Endothelial cell (in vitro differentiated cells): Measurements from ENCODE around the gene UBAP2L. TPM values are rescaled to one million over a fixed set of nuclear protein-coding genes. Genes with fewer than 3 reads are reported as not detected.

ENCODE experiments used
- DNase-seq: peaks from one replicate; pipeline ENCODE4 v3.0.0; 2021; ENCODE audit warnings: low spot score
- H3K27ac Mint-ChIP-seq: one replicate; pipeline ENCODE4 v1.8.0; 2021; ENCODE audit warnings: mixed read lengths, inconsistent platforms; ENCODE audit not compliant: unreplicated experiment
- H3K27me3 Mint-ChIP-seq: one replicate; pipeline ENCODE4 v1.8.0; 2021; ENCODE audit warnings: mild to moderate bottlenecking, moderate library complexity, mixed read lengths, inconsistent platforms; ENCODE audit not compliant: unreplicated experiment
- H3K36me3 Mint-ChIP-seq: one replicate; pipeline ENCODE4 v1.8.0; 2021; ENCODE audit warnings: mild to moderate bottlenecking, low read depth, mixed read lengths, inconsistent platforms; ENCODE audit not compliant: unreplicated experiment
- H3K4me1 Mint-ChIP-seq: one replicate; pipeline ENCODE4 v1.8.0; 2021; ENCODE audit warnings: mild to moderate bottlenecking, mixed read lengths, inconsistent platforms; ENCODE audit not compliant: unreplicated experiment
- H3K4me3 Mint-ChIP-seq: one replicate; pipeline ENCODE4 v1.8.0; 2021; ENCODE audit warnings: mild to moderate bottlenecking, mixed read lengths, inconsistent platforms; ENCODE audit not compliant: unreplicated experiment
- H3K9me3 Mint-ChIP-seq: one replicate; pipeline ENCODE4 v1.8.0; 2021; ENCODE audit warnings: mixed read lengths, inconsistent platforms; ENCODE audit not compliant: unreplicated experiment
- total RNA-seq: library from RNA; stranded (reverse); fragmentation: NEBNext Ultra II Directional; extraction: Animal tissue kit (Norgen Biotek cat#: 25700); gene quantifications from one replicate; pipeline ENCODE4 v1.2.1, GENCODE V29; 2021; ENCODE audit not compliant: unreplicated experiment
- TF ChIP-seq, protein P1 (sequence below): fragments of 200-600 bp; sonication (generic); IDR thresholded peaks from one replicate; pipeline ENCODE4 v1.5.0; 2021; ENCODE audit warnings: antibody characterized with exemption; ENCODE audit not compliant: unreplicated experiment

Gene UBAP2L
- total RNA-seq, 1 donor from 2014 or later: 243 TPM

DNA sequence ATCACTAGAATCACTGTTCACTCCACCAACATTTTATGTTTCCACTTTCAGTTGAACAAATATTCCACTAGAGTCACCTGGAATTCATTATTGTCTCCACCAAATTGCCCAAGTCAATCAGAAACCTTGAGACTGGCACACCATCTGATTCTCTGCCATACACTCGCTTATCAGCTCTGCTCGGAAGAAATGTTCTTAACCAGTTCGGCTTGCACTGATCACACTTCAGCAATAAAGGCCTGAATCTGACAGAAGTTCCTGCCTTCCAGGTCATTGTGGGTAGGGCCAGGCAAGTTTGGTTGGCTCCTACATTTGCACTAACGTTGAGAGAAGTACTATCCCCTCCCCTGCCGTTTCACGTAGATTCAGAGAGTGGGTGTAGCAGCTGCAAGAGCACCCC, 38.8 kb upstream of the UBAP2L start:
- DNase-seq: no peak
- Mint-ChIP-seq H3K27me3 (peaks cover 14% of the 10 kb centered on the region), H3K9me3 (no peaks in the 10 kb centered on the region), H3K4me3 (peak overlapping the region; percentile 100), H3K36me3 (peaks cover 45% of the 10 kb centered on the region), H3K27ac (peak overlapping the region; percentile 100), H3K4me1 (peaks cover 63% of the 10 kb centered on the region)
- TF ChIP-seq, protein P1, sequence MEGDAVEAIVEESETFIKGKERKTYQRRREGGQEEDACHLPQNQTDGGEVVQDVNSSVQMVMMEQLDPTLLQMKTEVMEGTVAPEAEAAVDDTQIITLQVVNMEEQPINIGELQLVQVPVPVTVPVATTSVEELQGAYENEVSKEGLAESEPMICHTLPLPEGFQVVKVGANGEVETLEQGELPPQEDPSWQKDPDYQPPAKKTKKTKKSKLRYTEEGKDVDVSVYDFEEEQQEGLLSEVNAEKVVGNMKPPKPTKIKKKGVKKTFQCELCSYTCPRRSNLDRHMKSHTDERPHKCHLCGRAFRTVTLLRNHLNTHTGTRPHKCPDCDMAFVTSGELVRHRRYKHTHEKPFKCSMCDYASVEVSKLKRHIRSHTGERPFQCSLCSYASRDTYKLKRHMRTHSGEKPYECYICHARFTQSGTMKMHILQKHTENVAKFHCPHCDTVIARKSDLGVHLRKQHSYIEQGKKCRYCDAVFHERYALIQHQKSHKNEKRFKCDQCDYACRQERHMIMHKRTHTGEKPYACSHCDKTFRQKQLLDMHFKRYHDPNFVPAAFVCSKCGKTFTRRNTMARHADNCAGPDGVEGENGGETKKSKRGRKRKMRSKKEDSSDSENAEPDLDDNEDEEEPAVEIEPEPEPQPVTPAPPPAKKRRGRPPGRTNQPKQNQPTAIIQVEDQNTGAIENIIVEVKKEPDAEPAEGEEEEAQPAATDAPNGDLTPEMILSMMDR: no peak

DNA sequence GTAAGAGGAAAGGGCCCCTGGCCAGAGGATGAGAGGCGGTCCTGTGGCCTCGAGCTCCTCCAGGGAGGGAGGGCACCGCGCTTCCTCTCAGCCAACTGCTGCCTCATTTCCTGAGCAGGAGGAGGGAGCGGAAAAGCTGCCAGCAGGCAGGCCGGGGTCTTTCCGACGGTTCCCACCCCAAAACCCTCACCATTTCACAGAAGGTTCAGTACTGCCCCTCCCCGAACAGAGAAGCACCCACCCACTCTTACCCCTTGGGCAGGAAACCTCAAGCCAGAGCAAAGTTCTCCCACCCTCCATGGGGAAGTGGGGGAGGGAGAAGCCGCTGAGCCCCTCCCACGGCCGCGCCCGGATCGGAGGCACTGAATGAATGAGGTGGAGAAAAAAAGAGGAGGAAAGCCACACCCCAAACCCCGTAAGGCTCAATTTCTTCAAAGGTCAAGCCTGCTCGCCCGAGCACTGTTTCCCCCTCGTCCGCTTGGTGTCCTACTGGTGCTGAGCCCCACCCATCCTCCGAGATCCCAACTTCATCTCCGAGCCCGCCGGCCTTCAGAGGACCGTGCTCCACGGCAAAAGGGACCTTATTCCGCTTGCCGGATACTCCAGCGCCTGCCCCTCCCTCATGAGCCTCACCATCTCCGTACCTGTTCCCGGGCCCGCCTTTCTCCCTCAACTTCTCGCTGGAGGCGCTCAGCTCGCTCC, 38.3 kb upstream of the UBAP2L start:
- no peaks in the 10 kb centered on the region for H3K9me3 Mint-ChIP-seq
- peak; percentile 74 for DNase-seq
- H3K4me3 Mint-ChIP-seq: peak overlapping the region; percentile 100
- H3K27me3 Mint-ChIP-seq: peaks cover 14% of the 10 kb centered on the region
- H3K36me3 Mint-ChIP-seq: peaks cover 40% of the 10 kb centered on the region
- peaks cover 58% of the 10 kb centered on the region for H3K4me1 Mint-ChIP-seq
- H3K27ac Mint-ChIP-seq: peak overlapping the region; percentile 100
- TF ChIP-seq, protein P1: no peak

- H3K27ac Mint-ChIP-seq: peak overlapping the region; percentile 100
- TF ChIP-seq, protein P1: no peak
- H3K36me3 Mint-ChIP-seq: peaks cover 35% of the 10 kb centered on the region
- peak overlapping the region; percentile 100 for H3K4me3 Mint-ChIP-seq
- H3K4me1 Mint-ChIP-seq: peaks cover 50% of the 10 kb centered on the region
- peaks cover 14% of the 10 kb centered on the region for H3K27me3 Mint-ChIP-seq
- H3K9me3 Mint-ChIP-seq: no peaks in the 10 kb centered on the region
- peak; percentile 96 for DNase-seq
These were observed 37.5 kb upstream of the UBAP2L start for GRCh38 chr1:154183046-154183915.

- Mint-ChIP-seq H3K4me1 (peaks cover 23% of the 10 kb centered on the region), H3K9me3 (no peaks in the 10 kb centered on the region), H3K4me3 (no peak overlapping the region), H3K36me3 (peaks cover 16% of the 10 kb centered on the region), H3K27me3 (peaks cover 13% of the 10 kb centered on the region), H3K27ac (peak overlapping the region; percentile 43)
- TF ChIP-seq, protein P1: peak; percentile 60
- DNase-seq: peak; percentile 70
These were observed 34.6 kb upstream of the UBAP2L start for GRCh38 chr1:154186177-154186576.
